ENCODE measurements around the gene PPEF2. TPM values are rescaled to one million over a fixed set of nuclear protein-coding genes. Genes with fewer than 3 reads are reported as not detected.
A peak's percentile ranks its signal among the peaks of the same experiment; 100 is the strongest.

The PPEF2 gene
- total and polyA plus RNA-seq, 4 donors = 0.17 TPM; not detected in 3

DNA sequence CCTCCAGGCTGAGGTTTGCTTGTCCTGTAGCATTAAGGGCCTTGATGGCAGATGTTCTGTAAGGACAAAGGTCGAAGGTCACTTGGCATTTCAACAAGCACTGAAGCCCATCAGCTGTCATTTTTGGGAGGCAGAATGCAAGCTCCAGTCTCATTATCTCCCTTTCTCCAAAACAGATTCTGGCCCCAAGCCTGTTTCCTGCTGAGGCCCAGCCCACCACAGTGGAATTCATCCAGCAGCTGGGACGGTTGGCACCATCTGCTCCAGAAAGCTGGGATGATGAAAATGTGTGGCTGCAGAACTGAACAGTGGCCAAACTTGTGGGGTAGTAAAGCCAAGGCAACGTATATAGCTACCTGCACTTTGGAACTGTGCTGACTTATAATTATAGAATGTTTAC lies 17.7 kb upstream of the PPEF2 start (continued):
- TF ChIP-seq JUND (IDR thresholded peaks at IDR 0.05) = peak; percentile 43 to 68
- peak; percentile 61 for TF ChIP-seq MAX (IDR thresholded peaks at IDR 0.05)
- peak; percentile 95 for TF ChIP-seq NR2F2 (IDR thresholded peaks at IDR 0.05)
- TF ChIP-seq FOXA2 (IDR thresholded peaks at IDR 0.05) = no peak
- peak; percentile 91 to 92 for TF ChIP-seq HNF4A (conservative IDR thresholded peaks at IDR 0.05)

DNA sequence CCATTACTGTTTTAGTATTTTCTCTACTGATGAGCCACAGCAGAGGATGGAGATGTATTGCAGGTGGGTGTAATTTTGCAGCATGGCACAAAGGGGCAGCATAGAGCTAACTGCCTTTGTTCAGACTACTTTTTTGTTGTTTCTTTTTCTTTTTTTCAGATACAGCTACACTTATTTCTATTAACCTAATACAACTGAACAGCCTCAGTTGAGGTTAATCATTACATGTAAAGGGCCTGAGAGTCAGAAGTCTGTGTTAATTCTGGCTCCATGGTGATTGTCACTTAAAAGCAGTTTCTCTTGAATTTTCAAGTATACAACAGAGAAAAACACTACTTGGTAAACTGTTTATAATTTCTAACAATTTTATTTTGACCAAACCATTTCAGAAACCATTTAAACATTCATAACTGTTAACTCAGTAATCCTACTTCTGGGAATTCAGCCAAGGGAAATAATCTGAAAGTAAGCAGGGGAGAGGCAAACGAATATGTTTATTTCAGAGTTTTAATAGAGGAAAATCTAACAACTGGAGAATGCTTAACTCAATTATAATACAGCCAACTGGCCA lies 13.9 kb upstream of the PPEF2 start:
- Histone ChIP-seq H3K4me3 (ENCODE audit: low read depth in 1 of 3, low read length in 3 of 3) (no peak overlapping the region), H3K27me3 (ENCODE audit: control insufficient read depth in 4 of 4, insufficient read depth in 4 of 4, low read length in 3 of 4) (no peaks in the 10 kb centered on the region), H3K36me3 (ENCODE audit: control insufficient read depth in 4 of 4, insufficient read depth in 3 of 4, low read depth in 1 of 4, low read length in 3 of 4) (peaks cover 0 to 9% (median 3%) of the 10 kb centered on the region in 4 donors), H3K27ac (ENCODE audit: low read depth in 1 of 2, low read length in 2 of 2) (no peak overlapping the region), H3K9me3 (ENCODE audit: control insufficient read depth in 4 of 4, low read length in 3 of 4) (no peaks in the 10 kb centered on the region), H3K9ac (ENCODE audit: low read depth in 1 of 2, low read length in 2 of 2) (no peak overlapping the region), H3K4me1 (ENCODE audit: control insufficient read depth in 4 of 4, insufficient read depth in 4 of 4, low read length in 3 of 4) (peaks cover 4 to 28% (median 17%) of the 10 kb centered on the region in 4 donors)
- DNase-seq (ENCODE audit: low spot score) = no peak
- 21% methylated on average over 1 of the region's 1 CpG for WGBS
- peak; percentile 30 to 48 for TF ChIP-seq RXRA (IDR thresholded peaks at IDR 0.05)
- TF ChIP-seq HNF4G (IDR thresholded peaks at IDR 0.05) = no peak
- peak; percentile 61 for TF ChIP-seq YY1 (IDR thresholded peaks at IDR 0.05)
- peak; percentile 96 to 97 for TF ChIP-seq RAD21 (IDR thresholded peaks at IDR 0.05)
- peak; percentile 41 for TF ChIP-seq MAX (IDR thresholded peaks at IDR 0.05)
- TF ChIP-seq, protein P1, sequence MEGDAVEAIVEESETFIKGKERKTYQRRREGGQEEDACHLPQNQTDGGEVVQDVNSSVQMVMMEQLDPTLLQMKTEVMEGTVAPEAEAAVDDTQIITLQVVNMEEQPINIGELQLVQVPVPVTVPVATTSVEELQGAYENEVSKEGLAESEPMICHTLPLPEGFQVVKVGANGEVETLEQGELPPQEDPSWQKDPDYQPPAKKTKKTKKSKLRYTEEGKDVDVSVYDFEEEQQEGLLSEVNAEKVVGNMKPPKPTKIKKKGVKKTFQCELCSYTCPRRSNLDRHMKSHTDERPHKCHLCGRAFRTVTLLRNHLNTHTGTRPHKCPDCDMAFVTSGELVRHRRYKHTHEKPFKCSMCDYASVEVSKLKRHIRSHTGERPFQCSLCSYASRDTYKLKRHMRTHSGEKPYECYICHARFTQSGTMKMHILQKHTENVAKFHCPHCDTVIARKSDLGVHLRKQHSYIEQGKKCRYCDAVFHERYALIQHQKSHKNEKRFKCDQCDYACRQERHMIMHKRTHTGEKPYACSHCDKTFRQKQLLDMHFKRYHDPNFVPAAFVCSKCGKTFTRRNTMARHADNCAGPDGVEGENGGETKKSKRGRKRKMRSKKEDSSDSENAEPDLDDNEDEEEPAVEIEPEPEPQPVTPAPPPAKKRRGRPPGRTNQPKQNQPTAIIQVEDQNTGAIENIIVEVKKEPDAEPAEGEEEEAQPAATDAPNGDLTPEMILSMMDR (IDR thresholded peaks at IDR 0.05; ENCODE audit: low read depth, low read length, missing input control) = peak; percentile 97
- TF ChIP-seq, protein P2, sequence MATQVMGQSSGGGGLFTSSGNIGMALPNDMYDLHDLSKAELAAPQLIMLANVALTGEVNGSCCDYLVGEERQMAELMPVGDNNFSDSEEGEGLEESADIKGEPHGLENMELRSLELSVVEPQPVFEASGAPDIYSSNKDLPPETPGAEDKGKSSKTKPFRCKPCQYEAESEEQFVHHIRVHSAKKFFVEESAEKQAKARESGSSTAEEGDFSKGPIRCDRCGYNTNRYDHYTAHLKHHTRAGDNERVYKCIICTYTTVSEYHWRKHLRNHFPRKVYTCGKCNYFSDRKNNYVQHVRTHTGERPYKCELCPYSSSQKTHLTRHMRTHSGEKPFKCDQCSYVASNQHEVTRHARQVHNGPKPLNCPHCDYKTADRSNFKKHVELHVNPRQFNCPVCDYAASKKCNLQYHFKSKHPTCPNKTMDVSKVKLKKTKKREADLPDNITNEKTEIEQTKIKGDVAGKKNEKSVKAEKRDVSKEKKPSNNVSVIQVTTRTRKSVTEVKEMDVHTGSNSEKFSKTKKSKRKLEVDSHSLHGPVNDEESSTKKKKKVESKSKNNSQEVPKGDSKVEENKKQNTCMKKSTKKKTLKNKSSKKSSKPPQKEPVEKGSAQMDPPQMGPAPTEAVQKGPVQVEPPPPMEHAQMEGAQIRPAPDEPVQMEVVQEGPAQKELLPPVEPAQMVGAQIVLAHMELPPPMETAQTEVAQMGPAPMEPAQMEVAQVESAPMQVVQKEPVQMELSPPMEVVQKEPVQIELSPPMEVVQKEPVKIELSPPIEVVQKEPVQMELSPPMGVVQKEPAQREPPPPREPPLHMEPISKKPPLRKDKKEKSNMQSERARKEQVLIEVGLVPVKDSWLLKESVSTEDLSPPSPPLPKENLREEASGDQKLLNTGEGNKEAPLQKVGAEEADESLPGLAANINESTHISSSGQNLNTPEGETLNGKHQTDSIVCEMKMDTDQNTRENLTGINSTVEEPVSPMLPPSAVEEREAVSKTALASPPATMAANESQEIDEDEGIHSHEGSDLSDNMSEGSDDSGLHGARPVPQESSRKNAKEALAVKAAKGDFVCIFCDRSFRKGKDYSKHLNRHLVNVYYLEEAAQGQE (IDR thresholded peaks at IDR 0.05) = peak; percentile 34
- TF ChIP-seq, protein P3, sequence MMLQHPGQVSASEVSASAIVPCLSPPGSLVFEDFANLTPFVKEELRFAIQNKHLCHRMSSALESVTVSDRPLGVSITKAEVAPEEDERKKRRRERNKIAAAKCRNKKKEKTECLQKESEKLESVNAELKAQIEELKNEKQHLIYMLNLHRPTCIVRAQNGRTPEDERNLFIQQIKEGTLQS (IDR thresholded peaks at IDR 0.05) = no peak
- TF ChIP-seq JUND (IDR thresholded peaks at IDR 0.05) = no peak
- peak; percentile 60 for TF ChIP-seq SP1 (IDR thresholded peaks at IDR 0.05)
- no peak for TF ChIP-seq FOXA1 (IDR thresholded peaks at IDR 0.05)
- peak; percentile 26 to 38 for TF ChIP-seq HNF4A (conservative IDR thresholded peaks at IDR 0.05)

GRCh38 chr4:75912968-75913367 lies 10.7 kb upstream of the PPEF2 start:
- no peak for DNase-seq (ENCODE audit: low spot score)
- Histone ChIP-seq H3K9ac (ENCODE audit: low read depth in 1 of 2, low read length in 2 of 2) (no peak overlapping the region), H3K36me3 (ENCODE audit: control insufficient read depth in 4 of 4, insufficient read depth in 3 of 4, low read depth in 1 of 4, low read length in 3 of 4) (peaks cover 0 to 4% (median 1%) of the 10 kb centered on the region in 4 donors), H3K9me3 (ENCODE audit: control insufficient read depth in 4 of 4, low read length in 3 of 4) (no peaks in the 10 kb centered on the region), H3K4me3 (ENCODE audit: low read depth in 1 of 3, low read length in 3 of 3) (no peak overlapping the region), H3K27me3 (ENCODE audit: control insufficient read depth in 4 of 4, insufficient read depth in 4 of 4, low read length in 3 of 4) (no peaks in the 10 kb centered on the region), H3K27ac (ENCODE audit: low read depth in 1 of 2, low read length in 2 of 2) (no peak overlapping the region), H3K4me1 (ENCODE audit: control insufficient read depth in 4 of 4, insufficient read depth in 4 of 4, low read length in 3 of 4) (peaks cover 0 to 10% (median 4%) of the 10 kb centered on the region in 4 donors)
- TF ChIP-seq RAD21 (IDR thresholded peaks at IDR 0.05) (no peak), FOXA1 (IDR thresholded peaks at IDR 0.05) (no peak), MAX (IDR thresholded peaks at IDR 0.05) (no peak), JUND (IDR thresholded peaks at IDR 0.05) (no peak), FOXA2 (IDR thresholded peaks at IDR 0.05) (no peak), TAF1 (conservative IDR thresholded peaks at IDR 0.05) (no peak), HNF4G (IDR thresholded peaks at IDR 0.05) (no peak)
- TF ChIP-seq, protein P1 (IDR thresholded peaks at IDR 0.05; ENCODE audit: low read depth, low read length, missing input control) = no peak
- TF ChIP-seq, protein P2 (IDR thresholded peaks at IDR 0.05) = no peak
- 79% methylated on average over 6 of the region's 6 CpGs for WGBS
